OCI-LY7 (cell line): ENCODE measurements around the gene SUPT4H1. TPM values are rescaled to one million over a fixed set of nuclear protein-coding genes. Genes with fewer than 3 reads are reported as not detected.

Experiments
- BruUV-seq: library from RNA; stranded (reverse); fragments of 400-500 nt; replicated peaks from 2 replicates; lab custom pipeline; 2021; lab: Mats Ljungman, UMichigan
- CTCF ChIA-PET: fragments of 300-600 bp; sonication (Branson Sonifier 250); formaldehyde crosslinking; loops from one replicate; lab custom pipeline; 2022; ENCODE audit warnings: antibody characterized with exemption; ENCODE audit not compliant: unreplicated experiment; lab: Charles Lee
- POLR2A ChIA-PET: fragments of 300-600 bp; sonication (Branson Sonifier 250); formaldehyde crosslinking; loops from one replicate; lab custom pipeline; 2022; ENCODE audit warnings: antibody characterized with exemption; lab: Charles Lee
- DNase-seq: peaks from one replicate; pipeline ENCODE4 v3.0.0-alpha.2; 2015; ENCODE audit warnings: low spot score
- H2AFZ ChIP-seq: fragments of 200-600 bp; sonication (generic), shearing (Covaris generic); 2 replicates; pipeline ENCODE4 v1.6.1; 2014; ENCODE audit warnings: mild to moderate bottlenecking, antibody characterized with exemption, low read length, moderate library complexity
- H3K27ac ChIP-seq: fragments of 200-600 bp; sonication (generic); 2 replicates; pipeline ENCODE4 v1.5.1; 2014; ENCODE audit warnings: mixed run types, low read depth, mild to moderate bottlenecking, moderate library complexity, low read length, inconsistent platforms; ENCODE audit not compliant: poor library complexity, severe bottlenecking
- H3K36me3 ChIP-seq: fragments of 200-600 bp; sonication (generic); 2 replicates; pipeline ENCODE4 v1.6.1; 2014; ENCODE audit warnings: mild to moderate bottlenecking, antibody characterized with exemption, low read length, moderate library complexity, mixed read lengths; ENCODE audit not compliant: insufficient read depth
- H3K4me1 ChIP-seq: fragments of 200-600 bp; sonication (generic); 2 replicates; pipeline ENCODE4 v1.5.1; 2014; ENCODE audit warnings: mild to moderate bottlenecking, low read length; ENCODE audit not compliant: insufficient read depth, poor library complexity, severe bottlenecking
- H3K4me2 ChIP-seq: fragments of 200-600 bp; sonication (generic); 2 replicates; pipeline ENCODE4 v1.6.1; 2014; ENCODE audit warnings: mild to moderate bottlenecking, low read length
- H3K4me3 ChIP-seq: fragments of 200-600 bp; sonication (generic); 2 replicates; pipeline ENCODE4 v1.5.1; 2014; ENCODE audit warnings: mild to moderate bottlenecking, low read depth, low read length; ENCODE audit not compliant: poor library complexity, severe bottlenecking
- H3K79me2 ChIP-seq: fragments of 200-600 bp; sonication (generic); 2 replicates; pipeline ENCODE4 v1.6.1; 2016; ENCODE audit warnings: low read depth, mild to moderate bottlenecking, low read length, moderate library complexity, mixed read lengths; ENCODE audit not compliant: insufficient read depth
- H3K9me2 ChIP-seq: fragments of 200-600 bp; sonication (generic); 2 replicates; pipeline ENCODE4 v1.6.1; 2016; ENCODE audit warnings: mild to moderate bottlenecking, low read length, mixed read lengths; ENCODE audit not compliant: insufficient read depth
- H3K9me3 ChIP-seq: fragments of 200-600 bp; sonication (generic); 2 replicates; pipeline ENCODE4 v1.6.1; 2014; ENCODE audit warnings: mild to moderate bottlenecking, mixed run types, low read length, mixed read lengths
- H4K20me1 ChIP-seq: fragments of 200-600 bp; sonication (generic); 2 replicates; pipeline ENCODE4 v1.6.1; 2014; ENCODE audit warnings: mild to moderate bottlenecking, antibody characterized with exemption, low read length, moderate library complexity, mixed read lengths; ENCODE audit not compliant: insufficient read depth
- EZH2phosphoT487 ChIP-seq: fragments of 200-600 bp; sonication (generic); IDR thresholded peaks from 2 replicates; pipeline ENCODE4 v1.6.1; 2018; ENCODE audit warnings: low read depth, borderline replicate concordance, mild to moderate bottlenecking, mixed run types, antibody characterized with exemption, low read length, moderate library complexity, mixed read lengths
- intact Hi-C: fragments of 100-400 bp; cut with micrococcal nuclease; formaldehyde crosslinking; loops from one replicate; pipeline ENCODE4 v1.10.0; 2022; ENCODE audit not compliant: unreplicated experiment
- total RNA-seq, 2 experiments: library from RNA; depleted of rRNA in 1 of 2; stranded (reverse); fragments of >200 nt in 1 of 2; shearing (Covaris generic) in 1 of 2; gene quantifications; 2 replicates each; pipeline ENCODE4 v1.2.3, GENCODE V29; 2014 to 2022
- TF ChIP-seq, protein P1 (sequence below): fragments of 200-600 bp; sonication (generic); conservative IDR thresholded peaks from 2 replicates; pipeline ENCODE4 v1.5.1; 2014; ENCODE audit warnings: mild to moderate bottlenecking, antibody characterized with exemption, low read length, moderate library complexity, mixed read lengths

Gene SUPT4H1
- total RNA-seq, 2 experiments from 2014 or later: 56.5 to 65.5 TPM

DNA sequence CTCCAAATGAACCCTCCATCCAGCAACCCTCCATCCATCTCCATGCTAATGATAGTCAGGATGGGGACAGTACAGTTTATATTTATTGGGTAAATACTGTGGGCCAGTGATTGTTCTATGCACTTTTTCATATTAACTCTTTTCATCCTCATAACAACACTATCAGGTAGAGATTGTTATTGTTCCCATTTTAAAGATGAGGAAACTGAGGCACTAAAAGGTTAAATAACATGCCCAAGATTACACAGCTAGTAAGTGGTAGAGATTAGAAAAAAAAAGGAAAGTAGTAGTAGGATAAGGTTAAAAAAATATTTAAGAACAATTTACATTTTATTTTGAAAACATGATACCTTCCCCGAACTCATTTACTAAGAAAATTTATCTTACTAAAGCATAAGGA lies 21.9 kb upstream of the SUPT4H1 start:
- no peak for TF ChIP-seq EZH2phosphoT487
- TF ChIP-seq, protein P1, sequence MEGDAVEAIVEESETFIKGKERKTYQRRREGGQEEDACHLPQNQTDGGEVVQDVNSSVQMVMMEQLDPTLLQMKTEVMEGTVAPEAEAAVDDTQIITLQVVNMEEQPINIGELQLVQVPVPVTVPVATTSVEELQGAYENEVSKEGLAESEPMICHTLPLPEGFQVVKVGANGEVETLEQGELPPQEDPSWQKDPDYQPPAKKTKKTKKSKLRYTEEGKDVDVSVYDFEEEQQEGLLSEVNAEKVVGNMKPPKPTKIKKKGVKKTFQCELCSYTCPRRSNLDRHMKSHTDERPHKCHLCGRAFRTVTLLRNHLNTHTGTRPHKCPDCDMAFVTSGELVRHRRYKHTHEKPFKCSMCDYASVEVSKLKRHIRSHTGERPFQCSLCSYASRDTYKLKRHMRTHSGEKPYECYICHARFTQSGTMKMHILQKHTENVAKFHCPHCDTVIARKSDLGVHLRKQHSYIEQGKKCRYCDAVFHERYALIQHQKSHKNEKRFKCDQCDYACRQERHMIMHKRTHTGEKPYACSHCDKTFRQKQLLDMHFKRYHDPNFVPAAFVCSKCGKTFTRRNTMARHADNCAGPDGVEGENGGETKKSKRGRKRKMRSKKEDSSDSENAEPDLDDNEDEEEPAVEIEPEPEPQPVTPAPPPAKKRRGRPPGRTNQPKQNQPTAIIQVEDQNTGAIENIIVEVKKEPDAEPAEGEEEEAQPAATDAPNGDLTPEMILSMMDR: no peak
- H3K4me3 ChIP-seq: no peak overlapping the region
- no peak overlapping the region for H2AFZ ChIP-seq
- DNase-seq: no peak
- H4K20me1 ChIP-seq: no peaks in the 10 kb centered on the region
- no TSS peak for BruUV-seq
- H3K4me2 ChIP-seq: no peak overlapping the region
- H3K9me3 ChIP-seq: no peaks in the 10 kb centered on the region
- H3K9me2 ChIP-seq: no peaks in the 10 kb centered on the region
- H3K4me1 ChIP-seq: peaks cover 8% of the 10 kb centered on the region
- no peaks in the 10 kb centered on the region for H3K79me2 ChIP-seq
- ChIA-PET POLR2A (interaction anchor here (0.7 kb wide), 1 partner anchor 20 kb away, joined by 4 read pairs; no protein-coding TSS in a partner anchor), CTCF (no interaction called here)
- no peaks in the 10 kb centered on the region for H3K36me3 ChIP-seq
- no peak overlapping the region for H3K27ac ChIP-seq
- intact Hi-C loops: no loop called here

- H3K27ac ChIP-seq: no peak overlapping the region
- no peak overlapping the region for H3K4me2 ChIP-seq
- CTCF ChIA-PET: no interaction called here
- no peak overlapping the region for H3K4me3 ChIP-seq
- H3K9me2 ChIP-seq: no peaks in the 10 kb centered on the region
- no TSS peak for BruUV-seq
- no peaks in the 10 kb centered on the region for H3K36me3 ChIP-seq
- no peak overlapping the region for H2AFZ ChIP-seq
- intact Hi-C loops: no loop called here
- DNase-seq: no peak
- peaks cover 16% of the 10 kb centered on the region for H3K4me1 ChIP-seq
- H4K20me1 ChIP-seq: no peaks in the 10 kb centered on the region
- POLR2A ChIA-PET: interaction anchor here (0.8 to 1.9 kb wide), 3 partner anchors 12 to 52 kb away, joined by 3 to 5 read pairs (median 3); no protein-coding TSS in a partner anchor
- H3K79me2 ChIP-seq: no peaks in the 10 kb centered on the region
- TF ChIP-seq, protein P1: no peak
- TF ChIP-seq EZH2phosphoT487: no peak
- no peaks in the 10 kb centered on the region for H3K9me3 ChIP-seq
Measured at GRCh38 chr17:58373003-58373402, 21.0 kb upstream of the SUPT4H1 start.

GRCh38 chr17:58371300-58371950 lies 19.4 kb upstream of the SUPT4H1 start:
- H3K9me2 ChIP-seq: no peaks in the 10 kb centered on the region
- CTCF ChIA-PET: interaction anchor here (0.6 to 0.9 kb wide), 2 partner anchors 8 to 11 kb away, joined by 3 read pairs; no protein-coding TSS in a partner anchor
- TF ChIP-seq EZH2phosphoT487: no peak
- TF ChIP-seq, protein P1: no peak
- DNase-seq: no peak
- no peak overlapping the region for H3K27ac ChIP-seq
- no peak overlapping the region for H3K4me3 ChIP-seq
- H3K4me2 ChIP-seq: no peak overlapping the region
- POLR2A ChIA-PET: interaction anchor here (0.8 kb wide), 1 partner anchor 24 kb away, joined by 3 read pairs; no protein-coding TSS in a partner anchor
- H2AFZ ChIP-seq: no peak overlapping the region
- H4K20me1 ChIP-seq: no peaks in the 10 kb centered on the region
- H3K4me1 ChIP-seq: peaks cover 32% of the 10 kb centered on the region
- intact Hi-C loops: no loop called here
- H3K9me3 ChIP-seq: no peaks in the 10 kb centered on the region
- H3K79me2 ChIP-seq: no peaks in the 10 kb centered on the region
- H3K36me3 ChIP-seq: no peaks in the 10 kb centered on the region
- BruUV-seq: no TSS peak
